Upper lobe of left lung (tissue), 6 donors: ENCODE results near the gene ENO3. TPM values are rescaled to one million over a fixed set of nuclear protein-coding genes. Genes with fewer than 3 reads are reported as not detected.
A peak's percentile ranks its signal among the peaks of the same experiment; 100 is the strongest.

ENCODE experiments used
- ATAC-seq, 2 donors: fragments of 200-7000 bp; cut with Tn5 transposase; one replicate each; pipeline ENCODE4 v1.9.1; 2022; ENCODE audit warnings: mild to moderate bottlenecking in 2 of 2, moderate library complexity in 2 of 2; ENCODE audit not compliant: low FRiP score in 2 of 2
- DNase-seq, 2 donors: peaks; one replicate each; pipeline ENCODE4 v3.0.0-alpha.2; 2019 to 2020
- H3K27ac ChIP-seq, 4 donors: fragments of 200-600 bp; sonication (generic); one replicate each; pipeline ENCODE4 v1.5.1; 2016 to 2019
- H3K27me3 ChIP-seq, 4 donors: fragments of 200-600 bp; sonication (generic); one replicate each; pipeline ENCODE4 v1.5.1; 2017 to 2019
- H3K36me3 ChIP-seq, 4 donors: fragments of 200-600 bp; sonication (generic); one replicate each; pipeline ENCODE4 v1.5.1; 2016 to 2019
- H3K4me1 ChIP-seq, 4 donors: fragments of 200-600 bp; sonication (generic); one replicate each; pipeline ENCODE4 v1.5.1; 2018 to 2019
- H3K4me3 ChIP-seq, 4 donors: fragments of 200-600 bp; sonication (generic); one replicate each; pipeline ENCODE4 v1.5.1; 2017 to 2019; ENCODE audit warnings: mild to moderate bottlenecking in 2 of 4, moderate library complexity in 1 of 4
- H3K9me3 ChIP-seq, 4 donors: fragments of 200-600 bp; sonication (generic); one replicate each; pipeline ENCODE4 v1.5.1; 2018 to 2019
- CTCF ChIP-seq, 6 experiments: fragments of 450-650 bp in 4 of 6; fragments of 200-600 bp in 2 of 6; sonication (generic) in 2 of 6; IDR thresholded peaks; one replicate each; pipeline ENCODE4 v1.5.1; 2016 to 2019; ENCODE audit warnings: antibody characterized with exemption in 6 of 6
- EP300 ChIP-seq, 4 donors: sonication (generic); formaldehyde crosslinking; IDR thresholded peaks; one replicate each; pipeline ENCODE4 v1.5.1; 2017; ENCODE audit warnings: antibody characterized with exemption in 4 of 4, control low read depth in 2 of 4
- POLR2A ChIP-seq, 4 donors: fragments of 450-650 bp; IDR thresholded peaks; one replicate each; pipeline ENCODE4 v1.5.1; 2016 to 2017; ENCODE audit warnings: antibody characterized with exemption in 4 of 4, mild to moderate bottlenecking in 2 of 4
- POLR2AphosphoS5 ChIP-seq, 2 donors: sonication (generic); formaldehyde crosslinking; IDR thresholded peaks; one replicate each; pipeline ENCODE4 v1.5.1; 2017; ENCODE audit warnings: antibody characterized with exemption in 2 of 2
- WGBS, 2 donors: methylation state at CpG; one replicate each; pipeline ENCODE4 v1.1.5; 2017 to 2018; 5-methylcytosine and 5-hydroxymethylcytosine counted together
- total RNA-seq, 6 donors: library from RNA; depleted of rRNA in 4 of 6; stranded (reverse); fragments of >200 nt in 4 of 6; gene quantifications; one replicate each; pipeline versions ENCODE4 v1.1.0 to v1.2.1, GENCODE V29; 2016 to 2021
- donor health status: DM: no; HTN: no; CAD: no; lungs with moderate emphysema.
- donor health status: DM: no; HTN: yes; CAD: no; lungs with severe emphysema.

ENO3 gene
- total RNA-seq, 6 donors from 2014 or later, result 4.3 to 49.2 (median 10.6) TPM

GRCh38 chr17:4939546-4939795 is 11.4 kb upstream of the ENO3 start:
- peak overlapping the region; percentile 48 to 72 (median 67) for H3K4me3 ChIP-seq
- peak in 1 of 2 donors; percentile 35 for DNase-seq
- H3K4me1 ChIP-seq, result peaks cover 37 to 61% (median 48%) of the 10 kb centered on the region in 4 donors
- peak overlapping the region; percentile 84 to 99 (median 94) for H3K27ac ChIP-seq
- 3 to 6% methylated on average over 6 to 14 of the region's 16 CpGs for WGBS, 2 donors
- H3K27me3 ChIP-seq, result no peaks in the 10 kb centered on the region
- ATAC-seq, result no peak
- H3K9me3 ChIP-seq, result no peaks in the 10 kb centered on the region
- H3K36me3 ChIP-seq, result peaks cover 16 to 53% (median 42%) of the 10 kb centered on the region in 4 donors
- TF ChIP-seq EP300 (IDR thresholded peaks at IDR 0.05) (no peak), CTCF (IDR thresholded peaks at IDR 0.05) (no peak), POLR2AphosphoS5 (IDR thresholded peaks at IDR 0.05) (no peak)

- no peaks in the 10 kb centered on the region for H3K27me3 ChIP-seq
- peak within 1 kb of the TSS; percentile 63 to 85 (median 72) for H3K4me3 ChIP-seq
- WGBS, 2 donors, result 0% methylated on average over 71 of the region's 72 CpGs
- H3K36me3 ChIP-seq, result peaks cover 18 to 58% (median 46%) of the 10 kb centered on the region in 4 donors
- H3K9me3 ChIP-seq, result no peaks in the 10 kb centered on the region
- ATAC-seq, result peak; percentile 95 to 96
- peaks cover 42 to 63% (median 53%) of the 10 kb centered on the region in 4 donors for H3K4me1 ChIP-seq
- peak; percentile 97 to 98 for DNase-seq
- TF ChIP-seq POLR2A (IDR thresholded peaks at IDR 0.05) (peak in 3 of 4 donors; percentile 26 to 87 (median 54)), POLR2AphosphoS5 (IDR thresholded peaks at IDR 0.05) (peak; percentile 58 to 83), EP300 (IDR thresholded peaks at IDR 0.05) (no peak), CTCF (IDR thresholded peaks at IDR 0.05) (peak in 3 of 6 experiments; percentile 7 to 25 (median 19))
- H3K27ac ChIP-seq, result peak within 1 kb of the TSS; percentile 84 to 99 (median 94)
Observed at GRCh38 chr17:4939796-4940554, 10.9 kb upstream of the ENO3 start, which contains the start of the genes RNF167 and SLC25A11. TSS of gene RNF167 (plus strand) at chr17:4940268. CDS start at chr17:4940910, 642 bp downstream. TSS of gene SLC25A11 (minus strand) at chr17:4940046. CDS start at chr17:4939910, 136 bp downstream.

- peak overlapping the region; percentile 84 to 99 (median 94) for H3K27ac ChIP-seq
- peak; percentile 78 for ATAC-seq
- H3K27me3 ChIP-seq, result no peaks in the 10 kb centered on the region
- TF ChIP-seq CTCF (IDR thresholded peaks at IDR 0.05) (peak in 1 of 6 experiments; percentile 2), POLR2AphosphoS5 (IDR thresholded peaks at IDR 0.05) (peak in 1 of 2 donors; percentile 8), POLR2A (IDR thresholded peaks at IDR 0.05) (no peak), EP300 (IDR thresholded peaks at IDR 0.05) (no peak)
- H3K4me3 ChIP-seq, result peak overlapping the region; percentile 63 to 85 (median 72)
- H3K4me1 ChIP-seq, result peaks cover 50 to 71% (median 61%) of the 10 kb centered on the region in 4 donors
- H3K9me3 ChIP-seq, result no peaks in the 10 kb centered on the region
- peak; percentile 78 to 79 for DNase-seq
- peaks cover 18 to 66% (median 51%) of the 10 kb centered on the region in 4 donors for H3K36me3 ChIP-seq
- WGBS, 2 donors, result 1 to 2% methylated on average over 29 of the region's 29 CpGs
Observed at GRCh38 chr17:4940555-4941318, 10.2 kb upstream of the ENO3 start.

GRCh38 chr17:4941319-4941610 is 9.7 kb upstream of the ENO3 start:
- H3K9me3 ChIP-seq, result no peaks in the 10 kb centered on the region
- TF ChIP-seq EP300 (IDR thresholded peaks at IDR 0.05) (no peak), CTCF (IDR thresholded peaks at IDR 0.05) (no peak), POLR2AphosphoS5 (IDR thresholded peaks at IDR 0.05) (no peak), POLR2A (IDR thresholded peaks at IDR 0.05) (no peak)
- no peak for ATAC-seq
- WGBS, 2 donors, result 36 to 43% methylated on average over 4 of the region's 4 CpGs
- H3K4me1 ChIP-seq, result peaks cover 55 to 76% (median 66%) of the 10 kb centered on the region in 4 donors
- H3K36me3 ChIP-seq, result peaks cover 18 to 69% (median 56%) of the 10 kb centered on the region in 4 donors
- no peak for DNase-seq
- no peaks in the 10 kb centered on the region for H3K27me3 ChIP-seq
- H3K27ac ChIP-seq, result peak overlapping the region; percentile 84 to 99 (median 94)
- peak overlapping the region in 3 of 4 donors; percentile 63 to 72 (median 71) for H3K4me3 ChIP-seq
